Ishikawa (cell line): ENCODE measurements around the gene NBPF14.
"Not testable (repeated sequence)": the region's sequence is repeated elsewhere in the genome, so short reads cannot be mapped to it uniquely, and the experiment has no call there.

Experiments
- CEBPB ChIP-seq: IDR thresholded peaks from 2 replicates; pipeline ENCODE4 v1.6.1; 2012
- CREB1 ChIP-seq: IDR thresholded peaks from 2 replicates; pipeline ENCODE4 v1.6.1; 2012; ENCODE audit warnings: low read depth
- EGR1 ChIP-seq: IDR thresholded peaks from 2 replicates; pipeline ENCODE4 v1.6.1; 2012
- EP300 ChIP-seq: IDR thresholded peaks from 2 replicates; pipeline ENCODE4 v1.6.1; 2012; ENCODE audit warnings: borderline replicate concordance
- FOXM1 ChIP-seq: IDR thresholded peaks from 2 replicates; pipeline ENCODE4 v1.6.1; 2012; ENCODE audit warnings: low read depth, borderline replicate concordance
- RAD21 ChIP-seq: IDR thresholded peaks from 2 replicates; pipeline ENCODE4 v1.6.1; 2012; ENCODE audit warnings: low read depth
- TAF1 ChIP-seq: IDR thresholded peaks from 2 replicates; pipeline ENCODE4 v1.6.1; 2012; ENCODE audit warnings: low read depth, mild to moderate bottlenecking
- TCF12 ChIP-seq: IDR thresholded peaks from 2 replicates; pipeline ENCODE4 v1.6.1; 2012; ENCODE audit warnings: low read depth
- TEAD4 ChIP-seq: IDR thresholded peaks from 2 replicates; pipeline ENCODE4 v1.6.1; 2012
- YY1 ChIP-seq: IDR thresholded peaks from 2 replicates; pipeline ENCODE4 v1.6.1; 2012; ENCODE audit warnings: low read depth
- ZBTB7A ChIP-seq: IDR thresholded peaks from 2 replicates; pipeline ENCODE4 v1.6.1; 2012; ENCODE audit warnings: low read depth
- TF ChIP-seq, protein P1 (sequence below): IDR thresholded peaks from 2 replicates; pipeline ENCODE4 v1.6.1; 2012; ENCODE audit warnings: low read depth, mild to moderate bottlenecking
- TF ChIP-seq, protein P2 (sequence below): IDR thresholded peaks from 2 replicates; pipeline ENCODE4 v1.6.1; 2012
- TF ChIP-seq, protein P3 (sequence below): IDR thresholded peaks from 2 replicates; pipeline ENCODE4 v1.6.1; 2012

DNA sequence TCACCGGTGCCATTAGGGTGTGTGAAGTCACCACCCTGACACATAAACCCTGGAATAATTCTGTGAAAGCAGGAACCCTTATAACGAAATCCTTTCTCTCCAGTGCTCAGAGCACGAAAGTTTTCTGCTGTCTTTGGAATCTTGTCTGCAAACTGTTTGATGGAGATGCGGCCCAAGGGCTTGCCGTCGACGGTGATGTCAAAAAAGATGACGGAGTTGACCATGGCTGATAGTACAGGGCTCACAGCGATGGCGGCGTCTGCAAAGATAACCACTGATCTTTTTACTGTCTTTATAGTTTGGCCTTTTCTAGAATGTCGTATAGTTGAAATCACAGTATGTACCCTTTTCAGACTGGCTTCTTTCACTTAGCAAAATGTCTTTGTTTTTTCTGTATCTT, 112.8 kb downstream of the NBPF14 start, which contains the start of gene PPIAL4G:
- not testable (repeated sequence) for TF ChIP-seq YY1, TAF1, TEAD4, EP300, RAD21, FOXM1, ZBTB7A, EGR1, CREB1, TCF12, CEBPB
- TF ChIP-seq, protein P1, sequence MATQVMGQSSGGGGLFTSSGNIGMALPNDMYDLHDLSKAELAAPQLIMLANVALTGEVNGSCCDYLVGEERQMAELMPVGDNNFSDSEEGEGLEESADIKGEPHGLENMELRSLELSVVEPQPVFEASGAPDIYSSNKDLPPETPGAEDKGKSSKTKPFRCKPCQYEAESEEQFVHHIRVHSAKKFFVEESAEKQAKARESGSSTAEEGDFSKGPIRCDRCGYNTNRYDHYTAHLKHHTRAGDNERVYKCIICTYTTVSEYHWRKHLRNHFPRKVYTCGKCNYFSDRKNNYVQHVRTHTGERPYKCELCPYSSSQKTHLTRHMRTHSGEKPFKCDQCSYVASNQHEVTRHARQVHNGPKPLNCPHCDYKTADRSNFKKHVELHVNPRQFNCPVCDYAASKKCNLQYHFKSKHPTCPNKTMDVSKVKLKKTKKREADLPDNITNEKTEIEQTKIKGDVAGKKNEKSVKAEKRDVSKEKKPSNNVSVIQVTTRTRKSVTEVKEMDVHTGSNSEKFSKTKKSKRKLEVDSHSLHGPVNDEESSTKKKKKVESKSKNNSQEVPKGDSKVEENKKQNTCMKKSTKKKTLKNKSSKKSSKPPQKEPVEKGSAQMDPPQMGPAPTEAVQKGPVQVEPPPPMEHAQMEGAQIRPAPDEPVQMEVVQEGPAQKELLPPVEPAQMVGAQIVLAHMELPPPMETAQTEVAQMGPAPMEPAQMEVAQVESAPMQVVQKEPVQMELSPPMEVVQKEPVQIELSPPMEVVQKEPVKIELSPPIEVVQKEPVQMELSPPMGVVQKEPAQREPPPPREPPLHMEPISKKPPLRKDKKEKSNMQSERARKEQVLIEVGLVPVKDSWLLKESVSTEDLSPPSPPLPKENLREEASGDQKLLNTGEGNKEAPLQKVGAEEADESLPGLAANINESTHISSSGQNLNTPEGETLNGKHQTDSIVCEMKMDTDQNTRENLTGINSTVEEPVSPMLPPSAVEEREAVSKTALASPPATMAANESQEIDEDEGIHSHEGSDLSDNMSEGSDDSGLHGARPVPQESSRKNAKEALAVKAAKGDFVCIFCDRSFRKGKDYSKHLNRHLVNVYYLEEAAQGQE: not testable (repeated sequence)
- TF ChIP-seq, protein P2, sequence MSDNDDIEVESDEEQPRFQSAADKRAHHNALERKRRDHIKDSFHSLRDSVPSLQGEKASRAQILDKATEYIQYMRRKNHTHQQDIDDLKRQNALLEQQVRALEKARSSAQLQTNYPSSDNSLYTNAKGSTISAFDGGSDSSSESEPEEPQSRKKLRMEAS: not testable (repeated sequence)
- TF ChIP-seq, protein P3, sequence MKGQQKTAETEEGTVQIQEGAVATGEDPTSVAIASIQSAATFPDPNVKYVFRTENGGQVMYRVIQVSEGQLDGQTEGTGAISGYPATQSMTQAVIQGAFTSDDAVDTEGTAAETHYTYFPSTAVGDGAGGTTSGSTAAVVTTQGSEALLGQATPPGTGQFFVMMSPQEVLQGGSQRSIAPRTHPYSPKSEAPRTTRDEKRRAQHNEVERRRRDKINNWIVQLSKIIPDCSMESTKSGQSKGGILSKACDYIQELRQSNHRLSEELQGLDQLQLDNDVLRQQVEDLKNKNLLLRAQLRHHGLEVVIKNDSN: not testable (repeated sequence)
